Measurements from ENCODE around the gene TSNAX. TPM values are rescaled to one million over a fixed set of nuclear protein-coding genes. Genes with fewer than 3 reads are reported as not detected.

Gene TSNAX
- polyA plus RNA-seq, 1 donor (not counting 4 experiments of a cell fraction or from before 2014, with no cell fraction given): 32.6 TPM

GRCh38 chr1:231603598-231604275, 75.3 kb downstream of the TSNAX start:
- H4K20me1 ChIP-seq (ENCODE audit: control insufficient read depth, extremely low read depth, insufficient read depth, low read length): no peaks in the 10 kb centered on the region
- peak overlapping the region; percentile 87 for H2AFZ ChIP-seq (ENCODE audit: control insufficient read depth, low read length)
- no peak overlapping the region for H3K27ac ChIP-seq (ENCODE audit: control insufficient read depth, insufficient read depth, low read length)
- DNase-seq (ENCODE audit: low read depth, low spot score) (no peak), FAIRE-seq (peak; percentile 39)
- H3K9me3 ChIP-seq (ENCODE audit: control insufficient read depth, low read depth, low read length): no peaks in the 10 kb centered on the region
- no peaks in the 10 kb centered on the region for H3K27me3 ChIP-seq (ENCODE audit: control insufficient read depth, extremely low read depth, insufficient read depth, low read length)
- dilution Hi-C loops (cut with MboI; ENCODE audit: extremely low pct_ligation_motif_present, low sequenced_read_pairs): no loop called here
- H3K79me2 ChIP-seq (ENCODE audit: control insufficient read depth, insufficient read depth, low read length): no peaks in the 10 kb centered on the region
- peak overlapping the region; percentile 4 to 84 (median 72) for H3K4me3 ChIP-seq (ENCODE audit: control insufficient read depth in 2 of 3, extremely low read depth in 1 of 3, insufficient read depth in 2 of 3, low read depth in 1 of 3, low read length in 3 of 3)
- H3K9ac ChIP-seq (ENCODE audit: control insufficient read depth, extremely low read depth, insufficient read depth, low read length): peak overlapping the region; percentile 58
- peak; percentile 44 to 66 (median 64) for TF ChIP-seq CTCF (optimal IDR thresholded peaks at IDR 0.05 in 1 of 3, IDR thresholded peaks at IDR 0.05 in 1 of 3, conservative IDR thresholded peaks at IDR 0.05 in 1 of 3; ENCODE audit: extremely low read depth in 1 of 3, insufficient read depth in 2 of 3, low read length in 3 of 3)
- no peak for TF ChIP-seq EZH2 (IDR thresholded peaks at IDR 0.05; ENCODE audit: low read length)
- peak overlapping the region; percentile 93 for H3K4me2 ChIP-seq (ENCODE audit: control insufficient read depth, extremely low read depth, insufficient read depth, low read depth, low read length)
- H3K36me3 ChIP-seq (ENCODE audit: control insufficient read depth in 2 of 2, extremely low read depth in 1 of 2, insufficient read depth in 2 of 2, low read length in 2 of 2): no peaks in the 10 kb centered on the region
- peaks cover 3% of the 10 kb centered on the region for H3K4me1 ChIP-seq (ENCODE audit: control insufficient read depth, extremely low read depth, insufficient read depth, low read length)
- H3K9me1 ChIP-seq (ENCODE audit: control insufficient read depth, extremely low read depth, insufficient read depth, low read length): no peaks in the 10 kb centered on the region

GRCh38 chr1:231604276-231604621, 75.8 kb downstream of the TSNAX start:
- Histone ChIP-seq H3K36me3 (ENCODE audit: control insufficient read depth in 2 of 2, extremely low read depth in 1 of 2, insufficient read depth in 2 of 2, low read length in 2 of 2) (no peaks in the 10 kb centered on the region), H4K20me1 (ENCODE audit: control insufficient read depth, extremely low read depth, insufficient read depth, low read length) (no peaks in the 10 kb centered on the region), H3K27ac (ENCODE audit: control insufficient read depth, insufficient read depth, low read length) (no peak overlapping the region), H3K4me2 (ENCODE audit: control insufficient read depth, extremely low read depth, insufficient read depth, low read depth, low read length) (peak overlapping the region; percentile 93), H2AFZ (ENCODE audit: control insufficient read depth, low read length) (no peak overlapping the region), H3K9me1 (ENCODE audit: control insufficient read depth, extremely low read depth, insufficient read depth, low read length) (no peaks in the 10 kb centered on the region), H3K4me1 (ENCODE audit: control insufficient read depth, extremely low read depth, insufficient read depth, low read length) (peaks cover 3% of the 10 kb centered on the region), H3K9ac (ENCODE audit: control insufficient read depth, extremely low read depth, insufficient read depth, low read length) (no peak overlapping the region), H3K27me3 (ENCODE audit: control insufficient read depth, extremely low read depth, insufficient read depth, low read length) (no peaks in the 10 kb centered on the region), H3K9me3 (ENCODE audit: control insufficient read depth, low read depth, low read length) (no peaks in the 10 kb centered on the region), H3K79me2 (ENCODE audit: control insufficient read depth, insufficient read depth, low read length) (no peaks in the 10 kb centered on the region), H3K4me3 (ENCODE audit: control insufficient read depth in 2 of 3, extremely low read depth in 1 of 3, insufficient read depth in 2 of 3, low read depth in 1 of 3, low read length in 3 of 3) (no peak overlapping the region)
- TF ChIP-seq EZH2 (IDR thresholded peaks at IDR 0.05; ENCODE audit: low read length) (no peak), CTCF (optimal IDR thresholded peaks at IDR 0.05 in 1 of 3, IDR thresholded peaks at IDR 0.05 in 1 of 3, conservative IDR thresholded peaks at IDR 0.05 in 1 of 3; ENCODE audit: extremely low read depth in 1 of 3, insufficient read depth in 2 of 3, low read length in 3 of 3) (no peak)
- no peak for FAIRE-seq
- DNase-seq (ENCODE audit: low read depth, low spot score): no peak
- dilution Hi-C loops (cut with MboI; ENCODE audit: extremely low pct_ligation_motif_present, low sequenced_read_pairs): no loop called here
